ENCODE results near the gene PEX3. TPM values are rescaled to one million over a fixed set of nuclear protein-coding genes. Genes with fewer than 3 reads are reported as not detected.
A peak's percentile ranks its signal among the peaks of the same experiment; 100 is the strongest.

PEX3 gene
- total RNA-seq, 3 donors from 2014 or later, result 10.0 to 13.6 (median 12.7) TPM

GRCh38 chr6:143414769-143415168 is 35.8 kb upstream of the PEX3 start:
- no peak for TF ChIP-seq CTCF (IDR thresholded peaks at IDR 0.05)

GRCh38 chr6:143419526-143419925 is 31.1 kb upstream of the PEX3 start:
- no peak for ATAC-seq
- intact Hi-C loops (cut with DNase I, micrococcal nuclease), result no loop called here
- DNase-seq, result no peak

More at GRCh38 chr6:143414769-143415168, 35.8 kb upstream of the PEX3 start:
- H3K4me1 ChIP-seq (ENCODE audit: low read depth), result no peaks in the 10 kb centered on the region
- H3K36me3 ChIP-seq (ENCODE audit: low read depth), result no peaks in the 10 kb centered on the region
- DNase-seq, result no peak
- no peak for ATAC-seq
- no peak overlapping the region for H3K4me3 ChIP-seq
- H3K9me3 ChIP-seq, result no peaks in the 10 kb centered on the region
- intact Hi-C loops (cut with DNase I, micrococcal nuclease), result no loop called here

GRCh38 chr6:143426026-143426425 is 24.6 kb upstream of the PEX3 start:
- Histone ChIP-seq H3K4me1 (ENCODE audit: low read depth) (no peaks in the 10 kb centered on the region), H3K9me3 (no peaks in the 10 kb centered on the region), H3K4me3 (no peak overlapping the region), H3K36me3 (ENCODE audit: low read depth) (no peaks in the 10 kb centered on the region)
- no peak for DNase-seq
- no peak for ATAC-seq
- TF ChIP-seq CTCF (IDR thresholded peaks at IDR 0.05), result no peak
- intact Hi-C loops (cut with DNase I, micrococcal nuclease), result loop anchor here (5.0 to 10.0 kb wide), 2 partner anchors 731 to 734 kb away; no protein-coding TSS in a partner anchor

More at GRCh38 chr6:143419526-143419925, 31.1 kb upstream of the PEX3 start:
- Histone ChIP-seq H3K4me3 (no peak overlapping the region), H3K4me1 (ENCODE audit: low read depth) (no peaks in the 10 kb centered on the region), H3K9me3 (no peaks in the 10 kb centered on the region), H3K36me3 (ENCODE audit: low read depth) (no peaks in the 10 kb centered on the region)
- TF ChIP-seq CTCF (IDR thresholded peaks at IDR 0.05), result no peak

GRCh38 chr6:143427109-143427817 is 23.3 kb upstream of the PEX3 start:
- peak; percentile 78 for TF ChIP-seq CTCF (IDR thresholded peaks at IDR 0.05)
- peak; percentile 97 for ATAC-seq
- Histone ChIP-seq H3K4me3 (no peak overlapping the region), H3K4me1 (ENCODE audit: low read depth) (no peaks in the 10 kb centered on the region), H3K36me3 (ENCODE audit: low read depth) (no peaks in the 10 kb centered on the region), H3K9me3 (no peaks in the 10 kb centered on the region)
- DNase-seq, result peak; percentile 68 to 79 (median 75)
- intact Hi-C loops (cut with DNase I, micrococcal nuclease), result loop anchor here (5.0 to 10.0 kb wide), 2 partner anchors 732 to 735 kb away; no protein-coding TSS in a partner anchor

GRCh38 chr6:143429970-143430369 is 20.6 kb upstream of the PEX3 start:
- no peak for ATAC-seq
- intact Hi-C loops (cut with DNase I, micrococcal nuclease), result loop anchor here (5.0 to 10.0 kb wide), 2 partner anchors 735 to 738 kb away; no protein-coding TSS in a partner anchor

More at GRCh38 chr6:143429970-143430369, 20.6 kb upstream of the PEX3 start:
- Histone ChIP-seq H3K4me1 (ENCODE audit: low read depth) (no peaks in the 10 kb centered on the region), H3K4me3 (no peak overlapping the region), H3K36me3 (ENCODE audit: low read depth) (no peaks in the 10 kb centered on the region), H3K9me3 (no peaks in the 10 kb centered on the region)
- DNase-seq, result no peak
- TF ChIP-seq CTCF (IDR thresholded peaks at IDR 0.05), result no peak

Measured in mucosa of descending colon (tissue), 3 donors.